DMS153 treated with DMSO at 0.1 percent for 48 hours (cell line): ENCODE measurements around the gene DNAH7.

Source experiments
- DNase-seq: peaks from one replicate; lab custom pipeline; 2025; ENCODE audit not compliant: unreplicated experiment; lab: John Stamatoyannopoulos, UW

Gene DNAH7

GRCh38 chr2:195818106-195818505 lies 250.5 kb downstream of the DNAH7 start:
- no peak for DNase-seq

- no peak for DNase-seq
Measured at GRCh38 chr2:195815083-195815482, 253.6 kb downstream of the DNAH7 start.

DNA sequence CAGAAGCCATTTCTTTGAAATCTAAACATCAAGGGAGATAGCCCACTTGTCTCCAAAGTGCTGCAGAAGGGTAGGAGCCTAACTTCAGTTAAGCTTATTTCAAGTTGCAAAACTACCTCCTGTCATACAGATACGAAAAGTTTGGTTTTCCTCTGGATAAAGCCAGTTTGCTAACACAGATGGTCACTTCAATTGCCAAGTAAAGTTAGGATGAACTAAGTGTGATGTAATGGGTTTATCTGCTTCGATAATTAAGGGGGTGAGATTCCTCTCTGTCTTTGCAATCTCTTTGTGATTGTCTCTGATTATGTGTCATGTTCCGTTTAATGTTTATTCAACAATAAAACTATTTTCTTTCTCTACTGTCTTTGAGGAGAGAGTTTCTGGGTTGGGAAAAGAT lies 255.2 kb downstream of the DNAH7 start:
- DNase-seq = no peak

DNA sequence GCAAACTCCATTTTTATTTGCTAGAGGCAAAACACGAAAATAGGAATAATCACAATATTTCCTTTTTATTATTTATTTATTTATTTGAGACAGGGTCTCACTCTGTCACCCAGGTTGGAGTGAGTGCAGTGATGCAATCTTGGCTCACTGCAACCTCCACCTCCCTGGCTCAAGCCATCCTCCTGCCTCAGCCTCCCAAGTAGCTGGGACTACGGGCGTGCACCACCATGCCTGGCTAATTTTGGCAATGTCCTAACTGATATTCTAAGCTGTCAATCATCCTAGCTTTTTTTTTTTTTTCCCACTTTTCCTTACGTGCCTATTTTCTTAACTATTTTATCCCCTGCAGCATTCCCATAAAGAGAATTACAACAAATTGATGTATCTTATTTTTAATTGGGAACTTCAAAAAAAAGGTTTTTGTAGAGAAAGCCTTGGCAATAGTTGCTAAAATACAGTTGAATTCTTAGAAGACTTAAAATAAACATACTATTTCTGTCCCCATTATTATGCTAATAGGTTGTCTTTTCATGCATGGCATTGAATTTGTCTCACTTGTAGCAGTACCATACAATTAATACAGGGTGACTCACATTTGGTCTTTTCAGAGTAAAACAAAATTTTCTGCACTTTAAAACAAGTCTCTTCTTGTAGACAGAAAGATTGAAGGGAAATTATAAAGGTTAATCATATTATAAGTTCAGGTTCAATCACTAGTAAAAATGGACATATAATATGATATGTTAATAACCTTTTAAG lies 258.1 kb downstream of the DNAH7 start:
- DNase-seq = no peak

DNA sequence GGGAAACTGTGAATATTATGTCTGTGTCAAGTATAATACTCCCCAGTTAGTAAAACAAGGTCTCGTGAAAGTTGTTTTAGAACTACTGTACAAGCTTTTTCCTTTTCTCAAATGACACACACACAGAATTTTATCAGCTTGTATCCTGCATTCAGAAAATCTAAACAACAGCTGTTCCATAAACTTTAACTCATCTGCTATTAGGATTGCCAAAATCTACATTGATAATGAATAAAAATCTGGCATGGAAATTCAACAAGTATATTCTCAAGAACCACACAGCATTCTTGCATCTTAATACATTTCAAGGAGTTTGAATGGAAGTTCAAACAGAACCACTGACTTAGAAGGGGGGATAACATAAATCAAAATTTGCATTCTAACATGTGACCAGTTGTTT lies 260.4 kb downstream of the DNAH7 start:
- DNase-seq = no peak

GRCh38 chr2:195805283-195805976 lies 263.2 kb downstream of the DNAH7 start:
- DNase-seq = no peak

GRCh38 chr2:195795879-195796278 lies 272.8 kb downstream of the DNAH7 start:
- DNase-seq = no peak

GRCh38 chr2:195793881-195794280 lies 274.8 kb downstream of the DNAH7 start:
- DNase-seq = no peak

DNA sequence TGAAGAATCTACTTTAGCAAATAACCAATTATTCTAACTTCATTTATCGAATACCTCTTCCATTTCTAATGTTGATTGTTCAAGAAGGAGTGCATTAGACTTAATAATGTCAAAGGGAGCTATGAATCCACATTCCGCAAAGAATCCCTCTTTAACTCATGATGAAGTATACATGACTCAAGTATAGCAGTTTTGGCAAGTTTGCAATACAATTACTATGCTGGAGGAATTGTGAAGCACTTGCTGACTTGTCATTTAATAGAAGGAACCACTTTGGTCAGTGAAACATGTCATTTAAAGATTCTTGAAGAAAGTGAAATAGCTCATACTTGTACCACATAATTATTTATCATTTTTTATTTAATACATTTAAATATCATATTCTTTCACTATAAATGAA lies 286.5 kb downstream of the DNAH7 start:
- DNase-seq = no peak

- no peak for DNase-seq
Measured at GRCh38 chr2:195779491-195779890, 289.1 kb downstream of the DNAH7 start.

DNA sequence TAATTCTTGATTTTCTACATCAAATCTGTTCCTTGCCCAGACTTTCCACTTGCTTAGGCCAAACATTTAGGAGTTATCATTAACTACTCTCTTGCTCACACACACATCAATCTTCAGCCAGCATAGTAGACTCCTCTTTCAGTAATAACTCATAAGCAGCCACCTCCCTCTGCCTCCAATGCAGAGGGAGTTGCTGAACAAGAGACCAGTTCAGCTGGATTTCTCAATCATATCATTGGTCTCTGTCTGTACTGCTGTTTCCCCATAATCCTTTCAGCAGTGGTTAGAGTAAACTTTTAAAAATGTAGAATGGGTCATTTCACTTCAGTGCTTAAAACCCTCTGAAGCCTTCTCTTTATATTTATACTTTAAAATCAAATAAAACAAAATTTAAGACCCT lies 298.7 kb downstream of the DNAH7 start:
- DNase-seq = no peak

DNA sequence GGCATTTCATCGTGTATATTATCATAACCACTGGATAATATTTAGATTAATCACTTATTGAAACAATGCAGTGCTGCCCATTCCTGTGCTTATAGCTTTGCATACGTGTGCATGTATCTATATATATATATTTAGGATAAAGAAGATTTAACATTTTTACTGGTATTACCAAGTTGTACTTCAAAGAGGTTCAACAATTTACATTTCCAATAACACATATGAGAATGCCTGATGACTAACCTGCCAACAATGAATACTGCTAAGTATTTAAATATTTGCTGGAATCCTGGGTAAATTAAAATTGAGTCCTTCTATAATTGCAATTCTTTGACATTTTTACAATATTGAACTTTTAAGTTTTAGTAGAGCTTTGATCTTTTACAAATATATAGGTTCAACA lies 300.2 kb downstream of the DNAH7 start:
- DNase-seq = no peak

DNA sequence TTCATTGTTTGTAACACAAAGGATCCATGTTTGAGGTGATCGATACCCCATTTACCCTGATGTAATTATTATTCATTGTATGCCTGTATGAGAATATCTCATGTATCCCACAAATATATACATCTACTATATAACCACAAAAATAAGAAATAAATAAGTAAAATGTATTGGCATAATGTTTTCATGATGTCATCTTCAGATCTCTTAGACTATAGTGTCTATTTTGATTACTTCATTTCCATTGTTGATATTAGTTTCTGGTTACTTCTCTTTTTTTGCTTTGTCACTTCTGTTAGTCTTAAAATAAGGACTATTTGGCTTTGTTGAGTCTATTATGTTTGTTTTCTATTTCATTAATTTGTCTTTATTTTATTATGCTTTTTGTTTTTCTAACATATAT lies 301.9 kb downstream of the DNAH7 start:
- no peak for DNase-seq

DNA sequence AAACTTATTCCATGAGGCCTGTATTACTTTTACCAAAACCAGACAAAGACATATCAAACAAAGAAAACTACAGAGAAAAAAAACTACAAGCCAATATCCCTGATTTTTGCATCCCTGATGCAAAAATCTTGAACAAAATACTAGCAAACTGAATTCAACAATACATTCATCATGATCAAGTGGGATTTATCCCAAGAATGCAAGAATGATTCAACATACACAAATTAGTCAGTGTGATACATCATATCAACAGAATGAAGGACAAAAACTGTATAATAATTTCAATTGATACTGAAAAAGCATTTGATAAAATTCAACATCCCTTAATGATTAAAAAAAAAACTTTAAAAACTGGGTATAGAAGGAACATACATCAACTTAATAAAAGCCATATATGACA lies 304.8 kb downstream of the DNAH7 start:
- DNase-seq = no peak

DNA sequence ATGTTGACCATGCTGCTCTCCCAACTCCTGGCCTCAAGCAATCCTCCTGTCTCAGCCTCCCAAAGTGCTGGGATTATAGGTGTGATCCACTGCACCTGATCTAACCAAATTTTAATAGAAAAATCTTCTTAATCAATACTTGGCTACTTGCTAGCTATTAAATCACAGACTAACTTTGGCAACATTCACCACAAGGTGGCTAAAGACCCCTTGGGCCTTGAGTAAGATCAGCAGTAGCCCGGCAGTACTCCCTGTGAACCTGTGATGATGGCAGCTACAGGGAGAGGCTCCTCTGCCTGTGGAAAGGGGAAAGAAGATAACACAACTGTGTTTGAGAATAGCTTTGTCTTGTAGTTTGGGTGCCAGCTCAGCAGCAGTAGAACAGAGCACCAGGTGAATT lies 308.8 kb downstream of the DNAH7 start:
- DNase-seq = no peak

DNA sequence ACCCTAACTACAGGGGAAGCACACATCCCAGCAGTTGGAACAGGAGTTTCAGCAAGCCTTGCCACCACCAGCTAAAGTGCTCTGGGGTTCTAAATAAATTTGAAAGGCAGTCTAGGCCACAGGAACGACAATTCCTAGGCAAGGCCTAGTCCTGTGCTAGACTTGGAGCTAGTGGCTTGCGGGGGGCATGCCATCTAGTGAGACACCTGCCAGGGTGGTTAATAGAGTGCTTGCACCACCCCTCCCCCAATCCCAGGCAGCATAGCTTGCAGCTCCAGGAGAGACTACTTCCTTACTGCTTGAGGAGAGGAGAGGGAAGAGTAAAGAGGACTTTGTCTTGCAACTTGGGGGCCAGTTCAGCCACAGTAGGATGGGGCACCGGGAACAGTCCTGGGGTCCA lies 309.8 kb downstream of the DNAH7 start:
- no peak for DNase-seq

DNA sequence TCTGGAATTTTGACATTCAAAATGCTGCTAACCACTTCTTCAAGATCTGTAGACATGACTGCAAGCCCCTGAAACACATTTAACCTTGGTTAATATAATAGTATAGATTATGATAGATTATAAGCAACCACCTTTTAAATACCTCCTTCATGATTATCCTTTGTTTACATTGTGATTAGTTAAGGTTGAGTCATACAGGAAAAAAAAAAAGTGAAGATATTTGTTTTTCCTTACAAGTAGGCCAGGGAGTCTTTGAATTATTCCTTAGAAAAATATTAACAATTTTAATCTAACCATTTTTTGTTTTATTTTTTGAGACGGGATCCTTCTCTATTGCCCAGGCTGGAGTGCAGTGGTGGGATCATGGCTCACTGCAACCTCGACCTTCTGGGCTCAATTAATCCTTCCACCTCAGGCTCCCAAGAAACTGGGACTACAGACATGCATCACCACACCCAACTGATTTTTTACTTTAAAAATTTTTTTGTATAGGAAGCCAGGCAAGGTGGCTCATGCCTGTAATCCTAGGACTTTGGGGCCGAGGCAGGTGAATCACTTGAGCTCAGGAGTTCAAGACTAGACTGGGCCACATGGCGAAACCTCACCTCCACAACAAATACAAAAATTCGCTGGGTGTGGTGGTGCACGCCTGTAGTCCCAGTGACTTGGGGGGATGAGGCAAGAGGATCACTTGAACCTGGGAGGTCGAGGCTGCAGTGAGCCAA lies 312.3 kb downstream of the DNAH7 start:
- DNase-seq = no peak

DNA sequence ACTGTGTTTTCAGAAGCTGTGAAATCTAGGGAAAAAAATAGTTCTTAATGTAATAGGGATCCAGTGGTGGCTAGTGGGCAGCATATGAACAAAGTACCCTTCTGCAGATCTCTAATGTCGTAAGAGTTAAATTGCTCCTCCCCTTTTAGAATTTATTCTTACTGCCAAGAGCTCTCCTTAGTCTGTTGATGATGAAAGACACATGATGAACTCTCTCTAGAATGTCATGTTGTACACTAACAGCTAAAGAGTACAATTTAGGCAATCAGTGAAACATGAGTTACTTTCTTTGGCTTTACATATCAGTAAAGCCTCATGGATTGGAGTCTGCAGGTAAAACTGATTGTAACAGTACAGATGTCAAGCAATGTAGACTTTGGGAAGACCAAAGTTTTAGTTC lies 327.4 kb downstream of the DNAH7 start:
- no peak for DNase-seq

DNA sequence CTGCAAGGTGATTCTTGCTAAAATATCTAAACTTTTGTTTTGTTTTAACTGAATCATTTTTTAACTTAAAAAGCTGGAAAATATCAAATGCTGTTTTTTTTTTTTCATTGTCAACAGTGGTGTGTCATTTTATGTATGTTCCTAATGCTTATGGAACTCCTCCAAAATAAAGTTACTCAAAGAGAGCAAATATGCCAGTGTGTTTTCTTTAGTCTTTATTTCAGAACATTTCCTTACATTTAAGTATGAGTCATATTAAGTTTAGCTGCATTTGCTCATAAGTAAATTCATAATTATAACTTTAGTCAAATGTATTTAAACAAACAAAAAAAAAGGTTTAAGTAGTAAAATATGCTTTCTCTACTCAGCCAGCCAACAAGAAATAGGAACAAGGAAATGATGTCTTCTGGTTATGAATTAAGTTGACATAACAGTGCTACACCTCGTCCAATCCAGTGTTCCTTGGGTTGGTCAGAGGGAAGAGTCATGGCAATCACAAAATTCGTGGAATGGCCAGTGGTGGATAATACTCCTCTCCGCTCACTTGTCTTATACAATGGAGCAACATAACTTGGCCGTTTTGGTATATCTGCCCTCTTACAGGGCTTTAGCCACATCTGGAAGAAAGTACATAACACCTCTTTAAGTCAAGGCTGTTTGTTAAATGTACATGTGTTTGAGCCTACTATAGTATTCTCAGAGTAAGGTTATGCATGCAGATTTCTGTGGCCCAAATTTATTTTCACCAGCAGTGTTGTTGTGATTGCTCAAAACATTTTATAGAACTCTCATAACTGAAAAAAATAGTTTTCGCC lies 330.9 kb downstream of the DNAH7 start:
- DNase-seq = no peak

GRCh38 chr2:195735347-195735746 lies 333.3 kb downstream of the DNAH7 start:
- no peak for DNase-seq

GRCh38 chr2:195734931-195735330 lies 333.7 kb downstream of the DNAH7 start:
- DNase-seq = no peak
